SKM-1 (cell line): ENCODE measurements around the gene MAGI2.

Experiments
- DNase-seq: peaks from one replicate; lab custom pipeline; 2025; ENCODE audit not compliant: unreplicated experiment; lab: John Stamatoyannopoulos, UW

The MAGI2 gene

DNA sequence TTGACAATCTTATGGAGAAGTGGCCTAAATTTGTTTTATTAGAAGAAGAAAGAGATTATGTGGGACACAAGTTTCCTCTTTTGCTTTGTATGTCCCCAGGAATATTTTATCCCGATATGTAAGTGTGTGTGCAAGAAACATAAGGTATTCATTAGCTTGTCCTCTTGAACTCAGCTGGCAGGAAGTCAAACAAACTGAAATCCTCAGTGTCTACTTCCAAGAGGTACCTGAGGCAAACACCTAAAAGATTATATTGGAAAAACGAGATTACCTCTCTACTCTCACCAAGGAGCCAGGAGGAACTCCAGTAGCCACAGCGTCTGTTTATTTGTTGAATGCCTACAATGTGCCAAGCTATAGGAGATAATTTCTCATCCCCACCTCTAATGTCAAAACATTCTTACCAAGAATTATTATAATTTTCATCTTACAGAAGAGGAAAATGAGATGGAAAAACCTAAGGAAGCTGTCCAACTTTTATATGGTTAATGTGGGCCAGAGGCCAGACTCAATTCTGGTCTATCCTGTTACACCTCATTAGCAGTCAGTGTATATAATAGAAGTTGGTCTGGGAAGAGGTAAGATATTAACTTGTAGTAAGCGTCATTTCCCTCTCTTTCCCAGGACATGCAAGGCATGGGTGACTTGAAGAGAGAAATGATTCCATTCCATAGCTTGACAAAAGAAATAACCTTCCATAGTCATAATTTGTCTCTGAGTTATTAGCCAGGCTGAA is 692.7 kb downstream of the MAGI2 start:
- no peak for DNase-seq

DNA sequence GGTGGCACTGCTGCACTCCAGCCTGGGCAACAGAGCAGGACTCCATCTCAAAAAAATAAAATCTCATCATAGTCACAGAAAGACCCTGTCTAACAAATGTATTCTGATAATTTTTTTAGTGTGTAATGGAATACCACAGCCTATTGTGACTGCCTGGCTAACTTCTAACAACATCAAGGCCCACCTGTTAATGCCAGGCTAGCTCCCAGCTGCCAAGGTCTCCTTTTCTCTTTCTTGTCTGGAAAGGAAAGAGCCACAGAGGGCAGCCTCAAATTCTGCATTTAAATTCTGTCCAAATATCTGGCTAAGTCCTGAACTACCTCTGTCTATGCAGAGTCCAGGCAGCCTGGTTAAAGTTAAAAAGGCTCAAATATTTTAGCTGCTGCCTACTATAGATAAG is 700.9 kb downstream of the MAGI2 start:
- no peak for DNase-seq

GRCh38 chr7:78751253-78751652 is 702.2 kb downstream of the MAGI2 start:
- no peak for DNase-seq

DNA sequence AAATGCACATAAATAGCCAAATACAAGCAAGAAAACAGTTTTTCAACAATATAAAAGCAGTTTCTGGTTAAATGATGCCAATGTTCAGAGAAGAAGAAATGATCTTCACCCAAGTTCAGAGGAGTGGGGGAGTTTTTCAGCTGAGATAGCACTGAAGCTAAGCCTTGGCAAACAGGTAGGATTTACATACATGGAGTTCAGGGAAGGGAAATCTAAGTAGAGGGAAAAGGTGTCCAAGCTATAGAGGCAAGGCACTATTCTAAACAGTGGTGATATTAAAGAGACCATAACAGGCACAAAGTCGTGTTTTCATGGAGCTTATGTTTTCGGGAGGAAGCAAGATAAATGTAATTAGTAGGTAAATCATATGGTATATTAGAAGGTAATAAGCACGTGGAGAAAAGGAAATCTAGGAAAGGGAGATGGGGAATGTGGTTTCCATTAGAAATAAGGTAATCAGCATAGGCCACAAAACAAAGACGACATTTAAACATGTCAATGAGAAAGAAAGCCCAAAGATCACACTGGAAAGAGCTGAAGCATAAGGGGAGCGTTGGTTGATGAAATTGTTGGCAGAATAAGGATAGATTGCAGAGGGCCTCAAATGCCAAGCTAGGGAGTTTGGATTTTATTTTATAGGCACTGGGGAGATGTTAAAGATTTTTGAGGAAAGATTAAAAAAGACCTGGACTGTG is 704.3 kb downstream of the MAGI2 start:
- DNase-seq = no peak

DNA sequence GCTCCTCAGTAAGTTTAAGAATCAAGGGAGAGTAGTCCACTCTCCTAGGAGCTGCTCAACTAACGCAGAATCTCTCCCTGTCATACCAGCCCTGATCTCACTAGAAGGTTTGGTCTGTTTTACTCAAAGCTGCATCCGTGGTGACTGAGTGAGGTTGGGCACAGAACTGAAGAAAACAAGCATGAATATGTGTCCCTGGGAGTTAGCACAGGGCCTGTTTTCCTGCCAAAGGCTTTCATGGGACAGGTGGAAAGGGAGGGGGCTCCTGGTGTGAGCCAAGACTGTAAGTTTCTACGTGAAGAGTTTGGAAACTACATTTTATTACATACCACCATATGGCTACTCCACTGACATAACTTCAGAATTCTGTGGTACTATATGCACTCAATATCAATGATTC is 705.9 kb downstream of the MAGI2 start:
- no peak for DNase-seq

DNA sequence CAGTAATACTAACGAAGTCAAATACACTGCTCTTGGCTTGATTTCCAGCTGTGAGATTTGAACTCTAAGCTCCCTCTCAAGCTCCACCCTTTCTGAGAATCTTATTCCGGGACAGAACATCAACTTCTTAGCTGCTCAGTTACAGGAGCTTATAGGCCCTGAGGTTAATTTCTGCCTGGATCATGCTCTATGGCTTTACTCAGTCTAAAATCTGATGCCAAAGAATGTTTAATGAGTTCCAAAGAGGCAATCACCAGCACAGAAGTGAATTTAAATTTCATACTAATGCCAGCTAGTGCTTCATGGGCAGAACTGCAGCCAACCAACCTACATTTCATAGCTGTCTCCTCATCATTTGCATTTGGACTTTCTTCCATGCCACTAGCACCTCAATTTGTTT is 707.2 kb downstream of the MAGI2 start:
- no peak for DNase-seq

GRCh38 chr7:78742694-78743093 is 710.8 kb downstream of the MAGI2 start:
- DNase-seq = no peak

- no peak for DNase-seq
Measured at GRCh38 chr7:78736548-78736947, 716.9 kb downstream of the MAGI2 start.

GRCh38 chr7:78734626-78735025 is 718.8 kb downstream of the MAGI2 start:
- no peak for DNase-seq

DNA sequence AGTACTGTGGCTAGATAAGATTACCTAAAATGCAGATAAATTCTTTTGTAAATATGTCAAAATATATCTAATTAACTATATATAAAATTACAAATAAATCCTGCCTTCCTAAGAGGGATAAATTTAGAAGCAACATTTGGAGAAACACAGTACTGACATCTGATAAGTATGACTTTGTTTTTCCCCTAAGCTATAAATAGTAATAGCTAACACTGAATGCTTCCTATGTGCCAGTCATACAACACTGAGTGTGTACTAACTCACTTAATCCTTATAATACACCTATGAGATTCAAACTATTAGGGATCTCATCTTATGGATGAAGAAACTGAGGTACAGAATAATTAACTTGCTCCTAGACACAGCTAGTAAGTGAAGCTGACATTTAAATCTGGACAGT is 733.4 kb downstream of the MAGI2 start:
- no peak for DNase-seq

DNA sequence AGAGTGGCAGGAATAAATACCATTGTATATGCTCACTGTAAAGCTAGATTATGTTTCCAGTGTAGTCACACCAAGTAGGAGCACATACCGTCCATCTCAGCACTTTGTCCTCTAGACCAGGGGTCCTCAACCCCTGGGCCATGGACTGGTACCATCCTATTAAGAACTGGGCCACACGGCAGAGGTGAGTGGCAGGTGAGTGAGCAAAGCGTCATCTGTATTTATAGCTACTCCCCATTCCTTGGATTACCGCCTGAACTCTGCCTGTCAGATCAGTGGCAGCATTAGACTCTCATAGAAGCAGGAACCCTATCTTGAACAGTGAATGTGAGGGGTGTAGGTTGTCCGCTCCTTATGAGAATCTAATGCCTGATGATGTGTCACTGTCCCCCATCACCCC is 735.3 kb downstream of the MAGI2 start:
- DNase-seq = no peak

DNA sequence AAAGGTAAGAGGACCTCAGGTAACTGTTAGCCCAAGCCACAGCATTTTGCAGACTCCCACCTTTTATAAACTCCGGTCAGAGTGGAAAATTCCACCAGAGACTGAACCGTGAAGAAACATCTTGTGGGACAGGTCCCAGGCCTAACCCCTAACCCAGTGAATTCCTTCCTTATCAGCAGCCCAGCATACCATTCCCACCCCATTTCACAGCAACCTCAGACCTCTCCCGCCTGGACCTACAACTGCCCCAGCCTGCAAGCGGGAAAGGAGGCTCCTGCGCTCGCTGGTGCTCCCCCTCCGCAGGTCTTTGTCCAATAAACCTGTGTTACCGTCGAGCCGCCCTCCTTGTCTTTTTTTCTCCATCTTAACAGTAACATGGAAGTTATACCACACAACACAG is 736.6 kb downstream of the MAGI2 start:
- no peak for DNase-seq

GRCh38 chr7:78714356-78714755 is 739.1 kb downstream of the MAGI2 start:
- no peak for DNase-seq

- no peak for DNase-seq
Measured at GRCh38 chr7:78712111-78712510, 741.4 kb downstream of the MAGI2 start.

- DNase-seq = no peak
Measured at GRCh38 chr7:78709658-78710057, 743.8 kb downstream of the MAGI2 start.

GRCh38 chr7:78704504-78704903 is 749.0 kb downstream of the MAGI2 start:
- no peak for DNase-seq

- no peak for DNase-seq
Measured at GRCh38 chr7:78703391-78703790, 750.1 kb downstream of the MAGI2 start.

DNA sequence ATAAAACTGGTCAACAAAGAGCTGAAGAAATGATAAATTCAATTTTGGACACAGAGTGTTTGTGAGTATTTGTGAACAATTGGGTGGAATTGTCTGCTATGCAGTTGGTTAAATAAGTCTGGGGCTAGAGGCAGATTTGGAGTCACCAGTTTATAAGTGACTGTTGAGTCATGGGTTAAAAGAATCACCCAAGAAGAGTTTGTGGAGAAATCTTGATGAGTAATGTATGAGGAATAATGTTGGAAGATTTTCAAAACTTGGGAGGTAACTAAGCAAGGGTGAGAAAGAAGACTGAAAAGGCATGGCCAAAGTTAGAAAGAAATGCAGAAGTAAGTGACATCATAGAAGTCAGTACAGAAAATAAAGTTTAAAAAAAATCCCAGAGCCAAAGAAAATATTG is 750.7 kb downstream of the MAGI2 start:
- DNase-seq = no peak

- DNase-seq = no peak
Measured at GRCh38 chr7:78695826-78696225, 757.6 kb downstream of the MAGI2 start.

DNA sequence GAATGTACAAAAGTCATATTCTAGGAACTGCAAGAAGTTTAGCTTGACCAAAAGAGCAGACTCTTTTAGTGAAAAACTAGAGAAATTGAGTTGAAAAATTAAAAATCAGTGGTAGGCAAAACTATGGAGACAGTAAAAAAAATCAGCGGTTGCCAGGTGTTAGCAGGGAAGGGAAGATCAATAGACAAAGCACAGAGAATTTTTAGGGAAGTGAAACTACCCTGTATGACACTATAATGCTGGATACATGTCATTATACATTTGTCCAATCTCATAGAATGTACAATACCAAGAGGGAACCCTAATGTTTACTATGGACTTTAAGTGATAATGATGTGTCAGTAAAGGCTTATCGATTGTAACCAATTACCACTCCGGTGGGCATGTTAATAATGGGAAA is 761.9 kb downstream of the MAGI2 start:
- no peak for DNase-seq

- DNase-seq = no peak
Measured at GRCh38 chr7:78690174-78690573, 763.3 kb downstream of the MAGI2 start.

DNA sequence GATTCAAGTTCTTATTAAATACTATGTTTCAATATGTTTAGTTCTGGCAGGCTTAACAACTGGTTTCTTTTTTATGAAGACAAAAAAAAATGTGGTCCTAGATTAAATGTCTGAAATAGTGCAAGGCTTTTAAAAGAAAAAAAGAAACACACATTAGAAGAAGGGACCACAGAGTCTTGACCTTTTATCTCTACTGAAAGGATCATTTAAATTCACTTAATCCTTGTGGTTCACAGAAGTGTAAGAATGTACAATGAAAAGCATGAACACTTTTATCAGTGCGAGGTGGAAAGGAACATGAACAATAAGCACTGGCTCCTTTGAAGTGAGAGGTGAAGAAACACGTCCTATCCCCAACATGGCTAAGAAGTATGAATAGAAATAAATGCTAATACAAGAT is 765.1 kb downstream of the MAGI2 start:
- no peak for DNase-seq

GRCh38 chr7:78686189-78686588 is 767.3 kb downstream of the MAGI2 start:
- no peak for DNase-seq
